Choroid plexus epithelial cell (primary cell): ENCODE data around the gene SH3D19.
"Not testable (repeated sequence)": the region's sequence is repeated elsewhere in the genome, so short reads cannot be mapped to it uniquely, and the experiment has no call there.

Experiments used
- DNase-seq: peaks from one replicate; pipeline ENCODE4 v3.0.0-alpha.2; 2010; ENCODE audit warnings: low read depth
- H3K4me3 ChIP-seq: 2 replicates; pipeline ENCODE4 v1.5.1; 2011; ENCODE audit warnings: low read depth, mild to moderate bottlenecking, control low read depth, low read length, moderate library complexity
- CTCF ChIP-seq: conservative IDR thresholded peaks from 2 replicates; pipeline ENCODE4 v1.5.1; 2011; ENCODE audit warnings: low read depth, mild to moderate bottlenecking, control low read depth, inconsistent platforms, low read length, moderate library complexity

SH3D19 gene

GRCh38 chr4:151143811-151144210 lies 181.6 kb downstream of the SH3D19 start:
- DNase-seq: no peak
- no peak overlapping the region for H3K4me3 ChIP-seq
- TF ChIP-seq CTCF: no peak

DNA sequence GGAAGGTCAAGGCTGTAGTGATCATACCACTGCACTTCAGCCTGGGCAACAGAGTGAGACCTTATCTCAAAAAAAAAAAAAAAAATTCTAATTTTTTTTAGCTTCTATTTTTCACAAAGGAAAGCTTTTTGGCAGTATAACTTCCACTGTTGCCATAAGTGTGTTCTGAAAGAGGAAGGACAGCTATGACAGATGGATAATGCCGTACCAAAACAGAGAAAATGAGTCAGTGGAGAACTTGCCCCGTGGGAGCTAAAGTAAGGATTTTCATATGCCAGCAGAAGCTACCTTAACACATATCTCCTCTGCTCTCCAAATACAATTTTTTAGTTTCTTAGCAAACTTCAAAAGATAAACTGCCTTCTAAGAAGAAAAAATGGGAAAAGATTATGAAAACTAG lies 182.2 kb downstream of the SH3D19 start:
- no peak for DNase-seq
- H3K4me3 ChIP-seq: no peak overlapping the region
- no peak for TF ChIP-seq CTCF

- DNase-seq: no peak
- no peak for TF ChIP-seq CTCF
- H3K4me3 ChIP-seq: no peak overlapping the region
Observed at GRCh38 chr4:151142758-151143157, 182.6 kb downstream of the SH3D19 start.

- no peak overlapping the region for H3K4me3 ChIP-seq
- TF ChIP-seq CTCF: no peak
- DNase-seq: no peak
Observed at GRCh38 chr4:151139814-151140213, 185.6 kb downstream of the SH3D19 start.

GRCh38 chr4:151136048-151136447 lies 189.4 kb downstream of the SH3D19 start:
- not testable (repeated sequence) for H3K4me3 ChIP-seq, DNase-seq

- TF ChIP-seq CTCF: no peak
Observed at GRCh38 chr4:151133311-151133710, 192.1 kb downstream of the SH3D19 start.

DNA sequence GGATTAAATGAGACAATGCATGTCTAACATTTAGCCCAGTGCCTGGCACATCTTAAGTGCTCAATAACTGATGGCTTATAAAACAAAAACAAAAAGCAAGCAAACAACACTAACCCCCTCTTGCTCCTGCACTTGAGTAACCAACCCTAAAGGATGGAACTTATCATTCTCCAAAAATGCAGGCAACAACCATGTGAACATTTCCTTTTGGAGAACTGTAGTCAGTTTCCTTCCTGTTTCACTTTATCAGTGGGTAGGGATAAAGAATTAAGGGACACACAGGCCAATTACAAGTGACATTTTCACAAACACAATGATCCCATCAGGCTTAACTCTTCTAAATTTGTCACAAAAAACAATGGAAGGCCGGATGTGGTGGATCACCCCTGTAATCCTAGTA lies 195.6 kb downstream of the SH3D19 start:
- no peak for TF ChIP-seq CTCF
- no peak for DNase-seq
- no peak overlapping the region for H3K4me3 ChIP-seq

More at GRCh38 chr4:151133311-151133710, 192.1 kb downstream of the SH3D19 start:
- no peak overlapping the region for H3K4me3 ChIP-seq
- DNase-seq: no peak
